ENCODE results near the gene QPCT. TPM values are rescaled to one million over a fixed set of nuclear protein-coding genes. Genes with fewer than 3 reads are reported as not detected.

The QPCT gene
- total and polyA plus RNA-seq, 11 donors = 1.3 to 7.2 (median 2.8) TPM

GRCh38 chr2:37398990-37399389 is 54.6 kb downstream of the QPCT start:
- ATAC-seq = no peak
- no peak for DNase-seq
- WGBS, 4 donors = 96 to 100% (median 97%) methylated on average over 1 of the region's 1 CpG
- peaks cover 0 to 5% (median 0%) of the 10 kb centered on the region in 12 donors for H3K9me3 ChIP-seq
- H3K4me1 ChIP-seq = peaks cover 0 to 23% (median 0%) of the 10 kb centered on the region in 12 donors
- no peak for TF ChIP-seq POLR2A (IDR thresholded peaks at IDR 0.05)
- no peak for TF ChIP-seq CTCF (IDR thresholded peaks at IDR 0.05)
- no peak overlapping the region for H3K4me3 ChIP-seq
- intact Hi-C loops (cut with DNase I) = loop anchor here in 8 of 10 donors (5.0 to 10.0 kb wide), 6 partner anchors 433 to 876 kb away; no protein-coding TSS in a partner anchor
- H3K27me3 ChIP-seq = no peaks in the 10 kb centered on the region
- no peak overlapping the region for H3K27ac ChIP-seq
- H3K36me3 ChIP-seq = no peaks in the 10 kb centered on the region

DNA sequence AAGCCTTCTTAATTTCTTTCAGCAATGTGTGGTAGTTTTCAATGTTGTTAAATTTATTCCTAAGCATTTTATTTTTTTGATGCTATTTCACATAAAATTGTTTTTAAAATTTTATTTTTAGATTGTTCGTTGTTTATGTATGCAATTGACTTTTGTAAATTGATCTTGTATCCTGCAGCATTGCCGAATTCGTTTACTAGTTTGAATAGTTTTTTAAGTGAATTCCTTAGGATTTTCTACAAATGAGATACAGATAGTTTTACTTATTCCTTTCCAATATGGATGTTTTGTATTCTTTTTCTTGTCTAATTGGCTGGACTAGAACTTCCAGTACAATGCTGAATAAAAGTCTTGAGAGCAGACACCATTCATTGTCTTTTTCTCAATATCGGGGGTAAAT is 55.6 kb downstream of the QPCT start:
- Histone ChIP-seq H3K27me3 (no peaks in the 10 kb centered on the region), H3K36me3 (no peaks in the 10 kb centered on the region), H3K4me1 (peaks cover 0 to 12% (median 0%) of the 10 kb centered on the region in 12 donors), H3K4me3 (no peak overlapping the region), H3K27ac (no peak overlapping the region), H3K9me3 (peaks cover 0 to 8% (median 0%) of the 10 kb centered on the region in 12 donors)
- ATAC-seq (no peak), DNase-seq (no peak)
- intact Hi-C loops (cut with DNase I) = loop anchor here in 1 of 10 donors (10.0 kb wide), 1 partner anchor 875 kb away; no protein-coding TSS in a partner anchor
- TF ChIP-seq CTCF (IDR thresholded peaks at IDR 0.05) = no peak
- TF ChIP-seq POLR2A (IDR thresholded peaks at IDR 0.05) = no peak
- 97 to 98% (median 97%) methylated on average over 4 of the region's 4 CpGs for WGBS, 4 donors

- no peaks in the 10 kb centered on the region for H3K36me3 ChIP-seq
- DNase-seq (no peak), ATAC-seq (no peak)
- H3K4me3 ChIP-seq = no peak overlapping the region
- intact Hi-C loops (cut with DNase I) = loop anchor here in 1 of 10 donors (10.0 kb wide), 1 partner anchor 872 kb away; no protein-coding TSS in a partner anchor
- H3K9me3 ChIP-seq = peaks cover 0 to 8% (median 0%) of the 10 kb centered on the region in 12 donors
- H3K4me1 ChIP-seq = peaks cover 0 to 4% (median 0%) of the 10 kb centered on the region in 12 donors
- H3K27me3 ChIP-seq = no peaks in the 10 kb centered on the region
- no peak overlapping the region for H3K27ac ChIP-seq
- TF ChIP-seq CTCF (IDR thresholded peaks at IDR 0.05) = no peak
- TF ChIP-seq POLR2A (IDR thresholded peaks at IDR 0.05) = no peak
- WGBS, 4 donors = 94 to 96% (median 95%) methylated on average over 6 of the region's 6 CpGs
These were observed 58.2 kb downstream of the QPCT start for GRCh38 chr2:37402636-37403035.

GRCh38 chr2:37405781-37406180 is 61.4 kb downstream of the QPCT start:
- Histone ChIP-seq H3K4me1 (peaks cover 0 to 4% (median 0%) of the 10 kb centered on the region in 12 donors), H3K27me3 (no peaks in the 10 kb centered on the region), H3K36me3 (no peaks in the 10 kb centered on the region), H3K27ac (no peak overlapping the region), H3K9me3 (peaks cover 0 to 8% (median 0%) of the 10 kb centered on the region in 12 donors), H3K4me3 (no peak overlapping the region)
- WGBS, 4 donors = 79 to 85% (median 84%) methylated on average over 2 of the region's 2 CpGs
- ATAC-seq (no peak), DNase-seq (no peak)
- intact Hi-C loops (cut with DNase I) = loop anchor here in 2 of 10 donors (5.0 to 10.0 kb wide), 2 partner anchors 482 to 869 kb away; no protein-coding TSS in a partner anchor
- TF ChIP-seq CTCF (IDR thresholded peaks at IDR 0.05) = no peak
- no peak for TF ChIP-seq POLR2A (IDR thresholded peaks at IDR 0.05)

Measured in heart left ventricle (tissue), 16 donors.